CD14-positive monocyte (primary cell): ENCODE data around the gene CSNK1A1L. TPM values are rescaled to one million over a fixed set of nuclear protein-coding genes. Genes with fewer than 3 reads are reported as not detected.

Experiments
- DNase-seq, 3 donors: peaks; one replicate each; pipeline ENCODE4 v3.0.0-alpha.2; 2011 to 2022
- H2AFZ ChIP-seq: 2 replicates; pipeline ENCODE4 v1.6.0; 2012; ENCODE audit warnings: mild to moderate bottlenecking, low read depth, low read length, inconsistent platforms; ENCODE audit not compliant: insufficient read depth, poor library complexity, severe bottlenecking
- H3K27ac ChIP-seq, 2 donors: 1 replicate in 1 of 2; 2 replicates in 1 of 2; pipeline ENCODE4 v1.5.1; 2012 to 2013; ENCODE audit warnings: low read length in 2 of 2, control low read depth in 1 of 2, inconsistent platforms in 1 of 2, low read depth in 1 of 2, mild to moderate bottlenecking in 1 of 2
- H3K27me3 ChIP-seq, 2 donors: one replicate each; pipeline versions ENCODE4 v1.6.0 to v1.6.1; 2011 to 2013; ENCODE audit warnings: low read length in 2 of 2; ENCODE audit not compliant: control insufficient read depth in 2 of 2, insufficient read depth in 2 of 2
- H3K36me3 ChIP-seq, 2 donors: replicated peaks in 1 of 2; 1 replicate in 1 of 2; 2 replicates in 1 of 2; pipeline versions ENCODE4 v1.5.1 to v1.6.1; 2012 to 2013; ENCODE audit warnings: low read length in 2 of 2, control low read depth in 1 of 2, inconsistent platforms in 1 of 2, mild to moderate bottlenecking in 1 of 2; ENCODE audit not compliant: insufficient read depth in 2 of 2, control insufficient read depth in 1 of 2
- H3K4me1 ChIP-seq, 2 donors: 1 replicate in 1 of 2; 2 replicates in 1 of 2; pipeline versions ENCODE4 v1.5.1 to v1.6.1; 2012 to 2013; ENCODE audit warnings: low read length in 2 of 2, control low read depth in 1 of 2, inconsistent platforms in 1 of 2, mild to moderate bottlenecking in 1 of 2, moderate library complexity in 1 of 2; ENCODE audit not compliant: insufficient read depth in 2 of 2, control insufficient read depth in 1 of 2
- H3K4me2 ChIP-seq: replicated peaks from 2 replicates; pipeline ENCODE3; 2012; ENCODE audit warnings: low read length, moderate library complexity, mild to moderate bottlenecking; ENCODE audit not compliant: poor library complexity, severe bottlenecking; ENCODE audit errors: extremely low read depth
- H3K4me3 ChIP-seq, 3 experiments: fragments of 200-600 bp in 1 of 3; sonication (generic) in 1 of 3; replicated peaks in 1 of 3; 1 replicate in 2 of 3; 2 replicates in 1 of 3; pipeline ENCODE4 v1.5.1; 2011 to 2013; ENCODE audit warnings: low read length in 3 of 3, mild to moderate bottlenecking in 3 of 3, control low read depth in 2 of 3, low read depth in 2 of 3, inconsistent platforms in 1 of 3, moderate library complexity in 1 of 3
- H3K79me2 ChIP-seq: 2 replicates; pipeline ENCODE4 v1.6.0; 2012; ENCODE audit warnings: mild to moderate bottlenecking, control low read depth, inconsistent platforms, low read length, moderate library complexity; ENCODE audit not compliant: insufficient read depth
- H3K9ac ChIP-seq: 2 replicates; pipeline ENCODE4 v1.6.0; 2017; ENCODE audit warnings: low read length, mild to moderate bottlenecking; ENCODE audit not compliant: insufficient read depth, poor library complexity, severe bottlenecking
- H3K9me3 ChIP-seq, 2 donors: replicated peaks in 1 of 2; 1 replicate in 1 of 2; 2 replicates in 1 of 2; pipeline versions ENCODE4 v1.5.1 to v1.6.1; 2012 to 2013; ENCODE audit warnings: low read length in 2 of 2, control low read depth in 1 of 2; ENCODE audit not compliant: control insufficient read depth in 1 of 2, insufficient read depth in 1 of 2
- H4K20me1 ChIP-seq: 2 replicates; pipeline ENCODE4 v1.6.0; 2012; ENCODE audit warnings: mild to moderate bottlenecking, low read length, control low read depth, moderate library complexity; ENCODE audit not compliant: insufficient read depth
- H3K27ac Mint-ChIP-seq, 7 donors: one replicate each; pipeline ENCODE4 v1.8.0; 2020; ENCODE audit warnings: mild to moderate bottlenecking in 7 of 7, mixed read lengths in 7 of 7, moderate library complexity in 6 of 7, inconsistent platforms in 2 of 7
- H3K27me3 Mint-ChIP-seq, 3 donors: one replicate each; pipeline ENCODE4 v1.8.0; 2021 to 2022; ENCODE audit warnings: low read depth in 3 of 3, mild to moderate bottlenecking in 3 of 3, mixed read lengths in 3 of 3, moderate library complexity in 3 of 3, inconsistent platforms in 1 of 3
- H3K36me3 Mint-ChIP-seq, 2 donors: one replicate each; pipeline ENCODE4 v1.8.0; 2020; ENCODE audit warnings: mixed read lengths in 2 of 2, inconsistent platforms in 1 of 2, mild to moderate bottlenecking in 1 of 2
- H3K4me1 Mint-ChIP-seq: one replicate; pipeline ENCODE4 v1.8.0; 2020; ENCODE audit warnings: mild to moderate bottlenecking, mixed read lengths
- H3K4me3 Mint-ChIP-seq, 2 donors: one replicate each; pipeline ENCODE4 v1.8.0; 2020; ENCODE audit warnings: mild to moderate bottlenecking in 2 of 2, mixed read lengths in 2 of 2, moderate library complexity in 1 of 2
- H3K9me3 Mint-ChIP-seq, 7 donors: one replicate each; pipeline ENCODE4 v1.8.0; 2020 to 2022; ENCODE audit warnings: mixed read lengths in 7 of 7, mild to moderate bottlenecking in 6 of 7, moderate library complexity in 6 of 7, inconsistent platforms in 2 of 7
- CTCF ChIP-seq: fragments of 200-600 bp; IDR thresholded peaks from one replicate; pipeline ENCODE4 v1.8.0; 2022; ENCODE audit warnings: antibody characterized with exemption, mild to moderate bottlenecking
- WGBS: methylation state at CpG from one replicate; pipeline ENCODE4 v1.1.5; 2013; ENCODE audit warnings: missing lambda C conversion rate; ENCODE audit not compliant: insufficient coverage; 5-methylcytosine and 5-hydroxymethylcytosine counted together
- intact Hi-C, 2 donors: fragments of 100-400 bp; cut with micrococcal nuclease; formaldehyde crosslinking; loops; one replicate each; pipeline versions ENCODE4 v1.15.0 to v1.15.1; 2023
- polyA plus RNA-seq, 3 donors: library from polyadenylated mRNA; depleted of rRNA in 1 of 3; unstranded in 2 of 3; stranded (reverse) in 1 of 3; fragments of 300-500 nt in 2 of 3; fragments of >200 nt in 1 of 3; fragmentation: Illumina TruSeq in 2 of 3; gene quantifications; 1 replicate in 2 of 3; 2 replicates in 1 of 3; pipeline ENCODE4 v1.2.3, GENCODE V29; 2012 to 2021

Gene CSNK1A1L
- polyA plus RNA-seq, 3 donors: 0.07 TPM; not detected in 2

GRCh38 chr13:37136633-37137032, 31.2 kb upstream of the CSNK1A1L start:
- no peaks in the 10 kb centered on the region for H3K36me3 ChIP-seq
- Mint-ChIP-seq H3K27me3 (peaks cover 0 to 2% (median 0%) of the 10 kb centered on the region in 3 donors), H3K4me3 (no peak overlapping the region), H3K36me3 (no peaks in the 10 kb centered on the region), H3K4me1 (no peaks in the 10 kb centered on the region), H3K27ac (no peak overlapping the region), H3K9me3 (peaks cover 0 to 8% (median 4%) of the 10 kb centered on the region in 7 donors)
- WGBS: no CpG with 5 or more reads among the region's 2 CpGs
- no peaks in the 10 kb centered on the region for H3K4me1 ChIP-seq
- no peak overlapping the region for H2AFZ ChIP-seq
- TF ChIP-seq CTCF: no peak
- no peaks in the 10 kb centered on the region for H3K79me2 ChIP-seq
- intact Hi-C loops: no loop called here
- no peak overlapping the region for H3K4me2 ChIP-seq
- H3K9ac ChIP-seq: no peak overlapping the region
- no peaks in the 10 kb centered on the region for H4K20me1 ChIP-seq
- DNase-seq: no peak
- no peaks in the 10 kb centered on the region for H3K27me3 ChIP-seq
- H3K27ac ChIP-seq: no peak overlapping the region
- H3K4me3 ChIP-seq: no peak overlapping the region
- H3K9me3 ChIP-seq: peaks cover 0 to 2% of the 10 kb centered on the region in 2 donors

GRCh38 chr13:37136187-37136586, 30.7 kb upstream of the CSNK1A1L start:
- H3K4me2 ChIP-seq: no peak overlapping the region
- no peak for DNase-seq
- H3K27ac Mint-ChIP-seq: no peak overlapping the region
- H3K79me2 ChIP-seq: no peaks in the 10 kb centered on the region
- intact Hi-C loops: no loop called here
- H3K4me1 Mint-ChIP-seq: no peaks in the 10 kb centered on the region
- H3K4me1 ChIP-seq: no peaks in the 10 kb centered on the region
- H3K9ac ChIP-seq: no peak overlapping the region
- no peak overlapping the region for H3K4me3 Mint-ChIP-seq
- H3K27me3 Mint-ChIP-seq: peaks cover 0 to 2% (median 0%) of the 10 kb centered on the region in 3 donors
- H3K27ac ChIP-seq: no peak overlapping the region
- no peaks in the 10 kb centered on the region for H3K36me3 ChIP-seq
- no peak overlapping the region for H2AFZ ChIP-seq
- no peaks in the 10 kb centered on the region for H3K36me3 Mint-ChIP-seq
- no peaks in the 10 kb centered on the region for H4K20me1 ChIP-seq
- H3K27me3 ChIP-seq: no peaks in the 10 kb centered on the region
- H3K4me3 ChIP-seq: no peak overlapping the region
- peaks cover 0 to 8% (median 4%) of the 10 kb centered on the region in 7 donors for H3K9me3 Mint-ChIP-seq
- TF ChIP-seq CTCF: no peak
- WGBS: no CpG with 5 or more reads among the region's 2 CpGs
- peaks cover 0 to 3% of the 10 kb centered on the region in 2 donors for H3K9me3 ChIP-seq
